H1 (cell line): ENCODE data around the gene HTR3A. TPM values are rescaled to one million over a fixed set of nuclear protein-coding genes. Genes with fewer than 3 reads are reported as not detected.
A peak's percentile ranks its signal among the peaks of the same experiment; 100 is the strongest.

Experiments
- CTCF ChIA-PET: fragments of 300-600 bp; sonication (Branson Sonifier 250); formaldehyde crosslinking; loops from one replicate; lab custom pipeline; 2021; ENCODE audit not compliant: partially characterized antibody; lab: Charles Lee
- POLR2A ChIA-PET: fragments of 300-600 bp; sonication (Branson Sonifier 250); formaldehyde crosslinking; loops from one replicate; lab custom pipeline; 2021; ENCODE audit warnings: inconsistent platforms; ENCODE audit not compliant: partially characterized antibody; lab: Charles Lee
- DNase-seq, 2 experiments: peaks; one replicate each; pipeline versions ENCODE4 v3.0.0 to v3.0.0-alpha.2; 2010 to 2022; ENCODE audit warnings: low spot score in 2 of 2, low read depth in 1 of 2, mixed read lengths in 1 of 2
- FAIRE-seq: peaks from 2 replicates; lab custom pipeline; 2011; peaks lifted over from hg19 to GRCh38; lab: Jason Lieb, UNC
- H2AFZ ChIP-seq: 2 replicates; pipeline ENCODE4 v1.8.1; 2012; ENCODE audit warnings: low read length, inconsistent platforms
- H2AK5ac ChIP-seq: 2 replicates; pipeline ENCODE4 v1.6.1; 2013; ENCODE audit warnings: low read depth, low read length
- H2BK120ac ChIP-seq: replicated peaks from 2 replicates; pipeline ENCODE3; 2013; ENCODE audit warnings: low read depth, low read length, inconsistent platforms
- H2BK12ac ChIP-seq: 2 replicates; pipeline ENCODE4 v1.6.1; 2013; ENCODE audit warnings: low read depth, low read length
- H2BK15ac ChIP-seq: 2 replicates; pipeline ENCODE4 v1.6.1; 2013; ENCODE audit warnings: low read length
- H2BK20ac ChIP-seq: 2 replicates; pipeline ENCODE4 v1.6.1; 2013; ENCODE audit warnings: low read length
- H2BK5ac ChIP-seq: 2 replicates; pipeline ENCODE4 v1.6.1; 2013; ENCODE audit warnings: low read depth, low read length
- H3K14ac ChIP-seq: 2 replicates; pipeline ENCODE4 v1.6.1; 2013; ENCODE audit warnings: inconsistent platforms; ENCODE audit not compliant: insufficient read length
- H3K18ac ChIP-seq: 2 replicates; pipeline ENCODE4 v1.6.1; 2013; ENCODE audit warnings: low read length; ENCODE audit errors: extremely low read depth
- H3K23ac ChIP-seq: 2 replicates; pipeline ENCODE4 v1.6.1; 2013; ENCODE audit warnings: inconsistent platforms; ENCODE audit not compliant: insufficient read length
- H3K23me2 ChIP-seq: 2 replicates; pipeline ENCODE4 v1.6.1; 2013; ENCODE audit warnings: low read depth, low read length
- H3K27ac ChIP-seq: 2 replicates; pipeline ENCODE4 v1.6.1; 2011; ENCODE audit warnings: low read depth, low read length, inconsistent platforms
- H3K27me3 ChIP-seq, 4 experiments: replicated peaks in 1 of 4; 1 replicate in 1 of 4; 2 replicates in 3 of 4; pipeline versions ENCODE4 v1.6.1 to v1.8.1; 2011 to 2013; ENCODE audit warnings: low read length in 3 of 4, mild to moderate bottlenecking in 3 of 4, inconsistent platforms in 2 of 4, mixed read lengths in 2 of 4, moderate library complexity in 1 of 4; ENCODE audit not compliant: control insufficient read depth in 3 of 4, insufficient read depth in 3 of 4; ENCODE audit errors: extremely low read depth in 1 of 4
- H3K36me3 ChIP-seq, 4 experiments: 2 replicates each; pipeline versions ENCODE4 v1.6.1 to v1.8.1; 2011 to 2013; ENCODE audit warnings: mild to moderate bottlenecking in 4 of 4, low read length in 3 of 4, moderate library complexity in 2 of 4, control low read depth in 1 of 4, inconsistent platforms in 1 of 4; ENCODE audit not compliant: insufficient read depth in 4 of 4, control insufficient read depth in 2 of 4
- H3K4ac ChIP-seq: replicated peaks from 2 replicates; pipeline ENCODE3; 2013; ENCODE audit warnings: low read length, low read depth, mixed read lengths, inconsistent platforms; ENCODE audit not compliant: insufficient read length
- H3K4me1 ChIP-seq, 4 experiments: replicated peaks in 1 of 4; 1 replicate in 1 of 4; 2 replicates in 3 of 4; pipeline versions ENCODE4 v1.6.1 to v1.8.1; 2011 to 2013; ENCODE audit warnings: low read length in 3 of 4, inconsistent platforms in 2 of 4, mixed read lengths in 1 of 4; ENCODE audit not compliant: insufficient read depth in 4 of 4, control insufficient read depth in 3 of 4
- H3K4me2 ChIP-seq, 2 experiments: 2 replicates each; pipeline versions ENCODE4 v1.6.1 to v1.8.1; 2011 to 2013; ENCODE audit warnings: low read depth in 2 of 2, low read length in 2 of 2, control low read depth in 1 of 2, inconsistent platforms in 1 of 2, mild to moderate bottlenecking in 1 of 2; ENCODE audit not compliant: insufficient read depth in 1 of 2
- H3K4me3 ChIP-seq, 4 experiments: fragments of 200-600, 300-600 bp in 1 of 4; sonication (generic), shearing (Covaris generic), sonication (Bioruptor Twin) in 1 of 4; 2 replicates each; pipeline versions ENCODE4 v1.5.1 to v1.8.1; 2011 to 2016; ENCODE audit warnings: low read length in 4 of 4, low read depth in 3 of 4, control low read depth in 2 of 4, inconsistent platforms in 2 of 4, mild to moderate bottlenecking in 2 of 4, mixed read lengths in 1 of 4, moderate library complexity in 1 of 4; ENCODE audit not compliant: insufficient read depth in 2 of 4; ENCODE audit errors: extremely low read depth in 1 of 4
- H3K56ac ChIP-seq: replicated peaks from 2 replicates; pipeline ENCODE3; 2013; ENCODE audit warnings: low read depth, mild to moderate bottlenecking, mixed read lengths, low read length, inconsistent platforms; ENCODE audit not compliant: insufficient read length
- H3K79me1 ChIP-seq: 2 replicates; pipeline ENCODE4 v1.6.1; 2013; ENCODE audit warnings: low read depth, low read length, control low read depth
- H3K79me2 ChIP-seq, 2 experiments: 2 replicates each; pipeline versions ENCODE4 v1.6.1 to v1.8.1; 2012 to 2013; ENCODE audit warnings: low read length in 2 of 2, mild to moderate bottlenecking in 2 of 2, inconsistent platforms in 1 of 2; ENCODE audit not compliant: insufficient read depth in 2 of 2, control insufficient read depth in 1 of 2
- H3K9ac ChIP-seq, 4 experiments: replicated peaks in 1 of 4; 1 replicate in 1 of 4; 2 replicates in 3 of 4; pipeline versions ENCODE4 v1.6.1 to v1.8.1; 2011 to 2013; ENCODE audit warnings: low read depth in 3 of 4, low read length in 3 of 4, control low read depth in 2 of 4, mild to moderate bottlenecking in 2 of 4, moderate library complexity in 2 of 4, inconsistent platforms in 1 of 4; ENCODE audit errors: extremely low read depth in 1 of 4
- H3K9me3 ChIP-seq, 2 experiments: 2 replicates each; pipeline versions ENCODE4 v1.6.1 to v1.8.1; 2012 to 2013; ENCODE audit warnings: mild to moderate bottlenecking in 2 of 2, moderate library complexity in 2 of 2, control low read depth in 1 of 2, inconsistent platforms in 1 of 2, low read depth in 1 of 2, low read length in 1 of 2, mixed read lengths in 1 of 2; ENCODE audit not compliant: insufficient read depth in 2 of 2
- H4K20me1 ChIP-seq, 2 experiments: replicated peaks in 1 of 2; 2 replicates each; pipeline versions ENCODE3 to v1.8.1; 2011 to 2013; ENCODE audit warnings: inconsistent platforms in 2 of 2, low read length in 2 of 2, mild to moderate bottlenecking in 1 of 2; ENCODE audit not compliant: insufficient read depth in 2 of 2, control insufficient read depth in 1 of 2
- H4K5ac ChIP-seq: 2 replicates; pipeline ENCODE4 v1.6.1; 2013; ENCODE audit warnings: low read length, low read depth, mixed read lengths, inconsistent platforms; ENCODE audit not compliant: insufficient read length
- H4K8ac ChIP-seq: 2 replicates; pipeline ENCODE4 v1.8.0; 2013; ENCODE audit warnings: mild to moderate bottlenecking, moderate library complexity, low read length, inconsistent platforms; ENCODE audit not compliant: insufficient read depth; ENCODE audit errors: extremely low read depth
- H4K91ac ChIP-seq: replicated peaks from 2 replicates; pipeline ENCODE3; 2013; ENCODE audit warnings: low read length, mixed read lengths, inconsistent platforms; ENCODE audit not compliant: insufficient read length
- BRCA1 ChIP-seq: IDR thresholded peaks from 2 replicates; pipeline ENCODE4 v1.6.1; 2012; ENCODE audit warnings: low read depth, low read length, improper control_type of control experiment
- CEBPB ChIP-seq: IDR thresholded peaks from 2 replicates; pipeline ENCODE4 v1.6.1; 2012; ENCODE audit warnings: low read depth, low read length
- RAD21 ChIP-seq, 2 experiments: IDR thresholded peaks in 1 of 2; conservative IDR thresholded peaks in 1 of 2; 2 replicates each; pipeline ENCODE4 v1.6.1; 2011; ENCODE audit warnings: low read depth in 2 of 2, low read length in 2 of 2, improper control_type of control experiment in 1 of 2, inconsistent platforms in 1 of 2, mild to moderate bottlenecking in 1 of 2, moderate library complexity in 1 of 2
- RXRA ChIP-seq: IDR thresholded peaks from 2 replicates; pipeline ENCODE4 v1.6.1; 2011; ENCODE audit warnings: low read depth, mild to moderate bottlenecking, low read length, moderate library complexity; ENCODE audit not compliant: insufficient read depth
- SIN3A ChIP-seq, 2 experiments: IDR thresholded peaks in 1 of 2; conservative IDR thresholded peaks in 1 of 2; 2 replicates each; pipeline ENCODE4 v1.6.1; 2011 to 2012; ENCODE audit warnings: low read length in 2 of 2, improper control_type of control experiment in 1 of 2, low read depth in 1 of 2, mild to moderate bottlenecking in 1 of 2
- SP2 ChIP-seq: IDR thresholded peaks from 2 replicates; pipeline ENCODE4 v1.6.1; 2012; ENCODE audit warnings: mild to moderate bottlenecking, low read length, inconsistent platforms
- SP4 ChIP-seq: IDR thresholded peaks from 2 replicates; pipeline ENCODE4 v1.6.1; 2012; ENCODE audit warnings: low read length, inconsistent platforms
- TAF1 ChIP-seq: IDR thresholded peaks from 2 replicates; pipeline ENCODE4 v1.6.1; 2011; ENCODE audit warnings: mild to moderate bottlenecking, low read depth, low read length
- TEAD4 ChIP-seq: IDR thresholded peaks from 2 replicates; pipeline ENCODE4 v1.6.1; 2012; ENCODE audit warnings: low read depth, low read length, inconsistent platforms, mixed read lengths
- WGBS, 2 experiments: shearing (Covaris generic) in 1 of 2; methylation state at CpG; one replicate each; pipeline versions ENCODE4 v1.1.6 to v1.1.7; 2013 to 2015; ENCODE audit warnings: low lambda C conversion rate in 2 of 2, mixed read lengths in 2 of 2, inconsistent platforms in 1 of 2, low coverage in 1 of 2, missing lambda C conversion rate in 1 of 2; ENCODE audit not compliant: insufficient replicate concordance in 2 of 2, insufficient coverage in 1 of 2, insufficient read length in 1 of 2; ENCODE audit errors: extremely low coverage in 1 of 2, missing lambda C conversion rate in 1 of 2; 5-methylcytosine and 5-hydroxymethylcytosine counted together
- polyA plus RNA-seq, 7 experiments: library from polyadenylated mRNA; depleted of rRNA in 3 of 7; stranded (reverse) in 5 of 7; unstranded in 2 of 7; fragments of >200 nt in 5 of 7; fragments of 200-250 nt in 2 of 7; gene quantifications; 1 replicate in 5 of 7; 2 replicates in 1 of 7; 4 replicates in 1 of 7; pipeline versions ENCODE4 v1.2.1 to v1.2.3, GENCODE V29; 2011 to 2013; ENCODE audit warnings: missing spikeins in 2 of 7, mixed read lengths in 2 of 7
- total RNA-seq: library from RNA; stranded (reverse); fragmentation: NEBNext Ultra II Directional; extraction: Animal tissue kit (Norgen Biotek cat#: 25700); gene quantifications from 2 replicates; pipeline ENCODE4 v1.2.1, GENCODE V29; 2021
- TF ChIP-seq, protein P1 (sequence below): IDR thresholded peaks from 2 replicates; pipeline ENCODE4 v1.6.1; 2012; ENCODE audit warnings: inconsistent platforms
- TF ChIP-seq, protein P2 (sequence below): IDR thresholded peaks from 2 replicates; pipeline ENCODE4 v1.6.1; 2011; ENCODE audit warnings: low read length, improper control_type of control experiment

Gene HTR3A
- total and polyA plus RNA-seq, 2 of the 8 experiments (the other 6 are each of a cell fraction or from before 2014, with no cell fraction given), result 7.5 to 8.9 TPM

DNA sequence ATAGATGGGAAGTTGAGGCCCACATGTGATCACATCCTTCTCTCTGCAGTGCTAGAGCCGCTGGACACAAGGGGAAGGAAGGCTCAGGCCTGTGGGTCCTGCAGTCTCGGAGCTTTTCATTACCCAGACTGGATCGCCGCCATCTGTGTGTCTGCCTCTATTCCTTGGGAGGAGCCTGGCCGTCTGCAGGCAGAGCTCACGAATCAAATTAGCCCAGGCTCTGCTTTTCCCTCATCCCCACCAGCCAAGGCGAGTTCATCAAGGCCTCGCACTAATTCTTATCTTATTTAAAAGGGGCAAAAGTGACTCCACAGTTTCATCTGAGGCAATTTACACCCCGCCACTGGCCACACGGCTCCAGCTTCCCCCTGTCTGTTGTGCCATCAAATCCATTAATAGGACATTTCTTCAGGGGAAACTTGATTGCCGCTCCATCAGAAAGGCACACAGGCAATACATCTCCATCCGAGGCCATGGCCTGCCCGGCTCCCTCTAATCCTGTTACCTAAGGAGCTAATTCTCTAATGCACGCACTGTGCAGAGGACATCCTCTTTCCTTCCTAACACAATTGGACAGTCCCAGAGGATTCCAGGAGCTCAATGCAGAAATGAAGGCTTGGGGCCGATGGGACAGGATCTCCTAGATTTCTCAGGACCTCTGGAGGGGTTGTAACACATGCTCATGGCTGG, 3.3 kb upstream of the HTR3A start:
- no peaks in the 10 kb centered on the region for H3K79me2 ChIP-seq
- no peak for DNase-seq
- no peak for FAIRE-seq
- no peak overlapping the region for H2AFZ ChIP-seq
- no peak overlapping the region for H3K4ac ChIP-seq
- peaks cover 0 to 14% (median 13%) of the 10 kb centered on the region in 4 experiments; a peak in 6 of 7 replicates for H3K4me1 ChIP-seq
- H3K23me2 ChIP-seq, result peaks cover 6% of the 10 kb centered on the region
- H4K91ac ChIP-seq, result no peak overlapping the region
- no peak overlapping the region for H3K4me3 ChIP-seq
- ChIA-PET POLR2A (interaction anchor here (0.9 to 1.7 kb wide), 3 partner anchors 8 to 257 kb away, joined by 3 read pairs; no protein-coding TSS in a partner anchor), CTCF (interaction anchor here (0.8 to 1.6 kb wide), 8 partner anchors 12 to 165 kb away, joined by 3 to 5 read pairs (median 3); no protein-coding TSS in a partner anchor)
- H3K79me1 ChIP-seq, result no peaks in the 10 kb centered on the region
- no peaks in the 10 kb centered on the region for H3K36me3 ChIP-seq
- no peak overlapping the region for H3K56ac ChIP-seq
- no peak overlapping the region for H4K8ac ChIP-seq
- no peak overlapping the region for H2AK5ac ChIP-seq
- no peak overlapping the region for H2BK5ac ChIP-seq
- no peak overlapping the region for H2BK15ac ChIP-seq
- no peak overlapping the region for H4K5ac ChIP-seq
- H3K23ac ChIP-seq, result no peak overlapping the region
- H3K27ac ChIP-seq, result no peak overlapping the region
- 89% methylated on average over 15 of the region's 15 CpGs; no CpG with 5 or more reads in 1 of the 2 experiments for WGBS, 2 experiments
- H3K9me3 ChIP-seq, result no peaks in the 10 kb centered on the region
- no peak overlapping the region for H3K18ac ChIP-seq
- no peak overlapping the region for H3K14ac ChIP-seq
- H3K9ac ChIP-seq, result no peak overlapping the region
- no peak overlapping the region for H2BK120ac ChIP-seq
- no peak overlapping the region for H2BK12ac ChIP-seq
- peaks cover 0 to 3% (median 0%) of the 10 kb centered on the region in 4 experiments; a peak in 1 of 7 replicates for H3K27me3 ChIP-seq
- H3K4me2 ChIP-seq, result no peak overlapping the region
- H4K20me1 ChIP-seq, result no peaks in the 10 kb centered on the region
- H2BK20ac ChIP-seq, result 0 out of 2 replicates have a peak overlapping the region, but pooled peaks have one; percentile 25
- TF ChIP-seq, protein P1, sequence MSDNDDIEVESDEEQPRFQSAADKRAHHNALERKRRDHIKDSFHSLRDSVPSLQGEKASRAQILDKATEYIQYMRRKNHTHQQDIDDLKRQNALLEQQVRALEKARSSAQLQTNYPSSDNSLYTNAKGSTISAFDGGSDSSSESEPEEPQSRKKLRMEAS, result no peak
- no peak for TF ChIP-seq BRCA1
- no peak for TF ChIP-seq TAF1
- no peak for TF ChIP-seq SIN3A (conservative IDR thresholded peaks at IDR 0.05 in 1 of 2, IDR thresholded peaks at IDR 0.05 in 1 of 2; ENCODE audit: low read depth in 1 of 2, low read length in 2 of 2)
- no peak for TF ChIP-seq RXRA
- no peak for TF ChIP-seq SP4
- no peak for TF ChIP-seq CEBPB
- TF ChIP-seq TEAD4, result no peak
- no peak for TF ChIP-seq SP2
- TF ChIP-seq RAD21 (IDR thresholded peaks at IDR 0.05 in 1 of 2, conservative IDR thresholded peaks at IDR 0.05 in 1 of 2; ENCODE audit: low read depth in 2 of 2, low read length in 2 of 2), result no peak
- TF ChIP-seq, protein P2, sequence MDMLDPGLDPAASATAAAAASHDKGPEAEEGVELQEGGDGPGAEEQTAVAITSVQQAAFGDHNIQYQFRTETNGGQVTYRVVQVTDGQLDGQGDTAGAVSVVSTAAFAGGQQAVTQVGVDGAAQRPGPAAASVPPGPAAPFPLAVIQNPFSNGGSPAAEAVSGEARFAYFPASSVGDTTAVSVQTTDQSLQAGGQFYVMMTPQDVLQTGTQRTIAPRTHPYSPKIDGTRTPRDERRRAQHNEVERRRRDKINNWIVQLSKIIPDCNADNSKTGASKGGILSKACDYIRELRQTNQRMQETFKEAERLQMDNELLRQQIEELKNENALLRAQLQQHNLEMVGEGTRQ, result no peak
